Activated T-helper 9 cell treated with anti-CD3 and anti-CD28 coated beads, Interleukin-2, amount 50 U/mL, for 16 hours (primary cell): Measurements from ENCODE around the gene ZNF76.
A peak's percentile ranks its signal among the peaks of the same experiment; 100 is the strongest.

Source experiments
- DNase-seq: peaks from one replicate; pipeline ENCODE4 v3.0.0-alpha.2; 2020; ENCODE audit warnings: low read depth

Gene ZNF76

GRCh38 chr6:35330541-35331119 lies 71.1 kb downstream of the ZNF76 start:
- DNase-seq: no peak

- peak; percentile 55 for DNase-seq
These were observed 72.7 kb downstream of the ZNF76 start for GRCh38 chr6:35332074-35332887.

- no peak for DNase-seq
These were observed 82.0 kb downstream of the ZNF76 start for GRCh38 chr6:35341557-35341956.

GRCh38 chr6:35342258-35343091 lies 82.9 kb downstream of the ZNF76 start, which contains the start of gene PPARD:
PPARD (plus strand) TSS chr6:35342558; CDS start chr6:35411088, 68,530 bp downstream.
- DNase-seq: peak; percentile 98

GRCh38 chr6:35343092-35343834 lies 83.7 kb downstream of the ZNF76 start:
- DNase-seq: no peak

GRCh38 chr6:35343835-35344550 lies 84.5 kb downstream of the ZNF76 start:
- DNase-seq: no peak
